A673 (cell line): ENCODE data around the gene ASPDH.

Experiments
- CTCF ChIP-seq: fragments of 300-800, 200-600 bp; sonication (generic); conservative IDR thresholded peaks from 2 replicates; pipeline ENCODE4 v1.5.1; 2017; ENCODE audit warnings: low read depth, mild to moderate bottlenecking, antibody characterized with exemption, low read length, moderate library complexity, mixed read lengths
- EZH2 ChIP-seq: fragments of 200-600 bp; sonication (generic); IDR thresholded peaks from 2 replicates; pipeline ENCODE4 v1.6.1; 2017; ENCODE audit warnings: borderline replicate concordance, low read depth, mild to moderate bottlenecking, mixed read lengths, antibody characterized with exemption, low read length; ENCODE audit not compliant: poor library complexity, severe bottlenecking

DNA sequence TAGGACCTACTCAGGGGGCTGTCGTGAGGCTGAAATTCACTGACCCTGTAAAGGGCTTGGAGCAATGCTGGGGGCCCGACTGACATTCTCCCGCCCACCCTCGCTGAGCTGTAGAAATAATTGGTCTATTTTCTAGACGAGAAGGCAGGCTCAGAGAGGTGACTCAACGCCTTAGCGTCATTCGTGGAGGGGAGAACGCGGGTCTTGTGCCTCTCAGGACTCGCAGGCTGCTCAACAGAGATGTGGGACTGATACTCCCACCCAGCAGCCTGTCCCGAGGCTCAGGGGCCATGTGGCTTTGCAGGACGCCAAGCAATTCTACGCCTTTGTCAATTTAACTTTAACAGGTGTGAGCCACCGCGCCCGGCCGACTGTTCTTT lies 23.6 kb upstream of the ASPDH start:
- TF ChIP-seq CTCF (no peak), EZH2 (no peak)
